Common myeloid progenitor, CD34-positive (primary cell): Measurements from ENCODE around the gene ACTL7B.
A peak's percentile ranks its signal among the peaks of the same experiment; 100 is the strongest.
"Not testable (repeated sequence)": the region's sequence is repeated elsewhere in the genome, so short reads cannot be mapped to it uniquely, and the experiment has no call there.

ENCODE experiments used
- CTCF ChIA-PET: fragments of 350-600 bp; sonication (Branson Sonifier 250); formaldehyde crosslinking; loops from one replicate; lab custom pipeline; 2021; ENCODE audit warnings: antibody characterized with exemption; lab: Charles Lee
- POLR2A ChIA-PET: fragments of 350-600 bp; sonication (Branson Sonifier 250); formaldehyde crosslinking; loops from one replicate; lab custom pipeline; 2021; ENCODE audit warnings: antibody characterized with exemption; lab: Charles Lee
- DNase-seq, 3 donors: peaks; one replicate each; pipeline versions ENCODE4 v3.0.0 to v3.0.0-alpha.2; 2013
- H3K27ac ChIP-seq, 2 experiments: 1 replicate in 1 of 2; 2 replicates in 1 of 2; pipeline ENCODE4 v1.7.0; 2013; ENCODE audit warnings: inconsistent platforms in 2 of 2, low read length in 2 of 2, mild to moderate bottlenecking in 2 of 2, low read depth in 1 of 2, moderate library complexity in 1 of 2; ENCODE audit not compliant: severe bottlenecking in 2 of 2, insufficient read depth in 1 of 2, poor library complexity in 1 of 2
- H3K27me3 ChIP-seq, 5 experiments: replicated peaks in 2 of 5; 1 replicate in 3 of 5; 2 replicates in 2 of 5; pipeline versions ENCODE4 v1.6.1 to v1.7.0; 2013; ENCODE audit warnings: low read length in 4 of 5, mild to moderate bottlenecking in 2 of 5, moderate library complexity in 2 of 5, inconsistent platforms in 1 of 5; ENCODE audit not compliant: insufficient read depth in 5 of 5, control insufficient read depth in 4 of 5
- H3K36me3 ChIP-seq, 4 experiments: 1 replicate in 2 of 4; 2 replicates in 2 of 4; pipeline versions ENCODE4 v1.6.1 to v1.7.0; 2013; ENCODE audit warnings: low read length in 3 of 4, control low read depth in 1 of 4, mild to moderate bottlenecking in 1 of 4; ENCODE audit not compliant: control insufficient read depth in 4 of 4, insufficient read depth in 4 of 4
- H3K4me1 ChIP-seq, 4 experiments: 1 replicate in 3 of 4; 2 replicates in 1 of 4; pipeline versions ENCODE4 v1.6.1 to v1.7.1; 2013; ENCODE audit warnings: low read length in 3 of 4, mild to moderate bottlenecking in 3 of 4, control low read depth in 1 of 4, inconsistent platforms in 1 of 4, moderate library complexity in 1 of 4; ENCODE audit not compliant: control insufficient read depth in 4 of 4, insufficient read depth in 4 of 4; ENCODE audit errors: control extremely low read depth in 1 of 4
- H3K4me3 ChIP-seq, 7 experiments: 1 replicate in 4 of 7; 2 replicates in 3 of 7; pipeline versions ENCODE4 v1.5.1 to v1.7.0; 2013; ENCODE audit warnings: mild to moderate bottlenecking in 7 of 7, low read length in 6 of 7, moderate library complexity in 6 of 7, inconsistent platforms in 2 of 7, low read depth in 2 of 7, control low read depth in 1 of 7; ENCODE audit not compliant: insufficient read depth in 4 of 7, control insufficient read depth in 1 of 7; ENCODE audit errors: extremely low read depth in 1 of 7
- H3K9me3 ChIP-seq, 5 experiments: 1 replicate in 4 of 5; 2 replicates in 1 of 5; pipeline versions ENCODE4 v1.6.1 to v1.7.1; 2013; ENCODE audit warnings: low read length in 4 of 5, mild to moderate bottlenecking in 2 of 5, inconsistent platforms in 1 of 5, low read depth in 1 of 5, moderate library complexity in 1 of 5; ENCODE audit not compliant: control insufficient read depth in 4 of 5, insufficient read depth in 2 of 5; ENCODE audit errors: control extremely low read depth in 1 of 5
- WGBS: methylation state at CpG from one replicate; pipeline ENCODE4 v1.1.5; 2013; ENCODE audit not compliant: insufficient coverage; 5-methylcytosine and 5-hydroxymethylcytosine counted together

Gene ACTL7B

GRCh38 chr9:108845947-108846346 is 9.8 kb downstream of the ACTL7B start:
- no peak overlapping the region for H3K27ac ChIP-seq
- DNase-seq, result no peak
- no peaks in the 10 kb centered on the region for H3K9me3 ChIP-seq
- no CpG with 5 or more reads among the region's 2 CpGs for WGBS
- ChIA-PET CTCF (no interaction called here), POLR2A (no interaction called here)
- peaks cover 5 to 15% (median 9%) of the 10 kb centered on the region in 4 experiments for H3K4me1 ChIP-seq
- H3K36me3 ChIP-seq, result no peaks in the 10 kb centered on the region
- H3K4me3 ChIP-seq, result no peak overlapping the region
- H3K27me3 ChIP-seq, result no peaks in the 10 kb centered on the region

DNA sequence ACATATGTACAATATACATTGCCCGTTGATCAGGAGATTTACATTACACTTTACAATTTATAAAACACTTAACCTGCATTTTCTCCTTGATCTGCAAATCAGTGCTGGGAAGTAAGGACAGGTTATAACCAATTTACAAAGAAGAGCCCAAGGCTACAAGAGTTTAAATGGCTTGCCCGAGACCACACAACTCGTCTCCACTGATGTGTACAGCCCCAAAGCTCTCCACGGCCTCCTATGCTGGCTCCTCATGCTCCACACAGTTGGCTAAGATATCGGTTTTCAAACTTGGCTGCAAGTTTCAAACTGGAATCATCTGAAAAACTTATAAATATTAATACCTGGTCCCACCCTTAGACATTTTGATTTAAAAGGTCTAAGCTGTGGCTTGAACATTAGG is 10.3 kb downstream of the ACTL7B start:
- WGBS, result 93% methylated on average over 3 of the region's 5 CpGs
- Histone ChIP-seq H3K36me3 (no peaks in the 10 kb centered on the region), H3K4me3 (no peak overlapping the region), H3K27ac (no peak overlapping the region), H3K4me1 (peaks cover 5 to 15% (median 9%) of the 10 kb centered on the region in 4 experiments), H3K27me3 (no peaks in the 10 kb centered on the region), H3K9me3 (no peaks in the 10 kb centered on the region)
- ChIA-PET POLR2A (no interaction called here), CTCF (no interaction called here)
- DNase-seq, result no peak

GRCh38 chr9:108844856-108845255 is 10.9 kb downstream of the ACTL7B start:
- H3K27me3 ChIP-seq, result no peaks in the 10 kb centered on the region
- H3K27ac ChIP-seq, result no peak overlapping the region
- H3K4me3 ChIP-seq, result no peak overlapping the region
- ChIA-PET POLR2A (no interaction called here), CTCF (no interaction called here)
- WGBS, result no CpG with 5 or more reads among the region's 2 CpGs
- peaks cover 5 to 15% (median 9%) of the 10 kb centered on the region in 4 experiments for H3K4me1 ChIP-seq
- no peak for DNase-seq
- no peaks in the 10 kb centered on the region for H3K9me3 ChIP-seq
- H3K36me3 ChIP-seq, result no peaks in the 10 kb centered on the region

DNA sequence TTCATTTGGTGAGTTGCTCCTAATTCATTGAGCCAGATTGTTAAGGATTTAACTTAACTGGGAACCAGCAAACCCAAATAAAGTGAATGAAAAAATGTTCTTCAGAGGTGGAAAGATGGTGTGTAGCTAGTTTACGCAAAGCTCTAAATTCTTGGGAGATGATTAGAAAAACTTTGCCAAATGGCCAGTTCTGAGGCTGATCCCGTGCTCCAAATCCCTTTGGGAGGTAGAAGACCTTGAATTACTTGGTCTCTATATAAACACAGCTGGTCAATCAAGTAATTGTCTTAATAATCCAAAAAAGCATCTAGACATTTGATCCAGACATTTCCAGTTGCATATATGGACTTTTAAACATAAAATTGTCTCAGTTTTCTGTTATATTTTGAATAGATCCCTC is 11.4 kb downstream of the ACTL7B start:
- CTCF ChIA-PET, result no interaction called here

GRCh38 chr9:108842610-108843295 is 13.0 kb downstream of the ACTL7B start:
- Histone ChIP-seq H3K4me3 (peak overlapping the region in 6 of 7 experiments; percentile 15 to 73 (median 46)), H3K4me1 (peaks cover 5 to 15% (median 8%) of the 10 kb centered on the region in 4 experiments), H3K9me3 (peaks cover 0 to 3% (median 0%) of the 10 kb centered on the region in 5 experiments), H3K36me3 (no peaks in the 10 kb centered on the region), H3K27me3 (no peaks in the 10 kb centered on the region), H3K27ac (no peak overlapping the region)
- POLR2A ChIA-PET, result no interaction called here
- CTCF ChIA-PET, result interaction anchor here (0.7 kb wide), 1 partner anchor 40 kb away, joined by 3 read pairs; no protein-coding TSS in a partner anchor
- peak; percentile 54 to 74 (median 72) for DNase-seq
- 2% methylated on average over 10 of the region's 16 CpGs for WGBS

More for the DNA sequence above, 11.4 kb downstream of the ACTL7B start:
- no peak overlapping the region for H3K4me3 ChIP-seq
- H3K9me3 ChIP-seq, result peaks cover 0 to 3% (median 0%) of the 10 kb centered on the region in 5 experiments
- 17% methylated on average over 1 of the region's 2 CpGs for WGBS
- POLR2A ChIA-PET, result no interaction called here
- H3K27me3 ChIP-seq, result no peaks in the 10 kb centered on the region
- H3K4me1 ChIP-seq, result peaks cover 5 to 15% (median 9%) of the 10 kb centered on the region in 4 experiments
- H3K27ac ChIP-seq, result no peak overlapping the region
- no peak for DNase-seq
- H3K36me3 ChIP-seq, result no peaks in the 10 kb centered on the region

GRCh38 chr9:108839561-108839960 is 16.2 kb downstream of the ACTL7B start:
- H3K9me3 ChIP-seq, H3K27me3 ChIP-seq, H3K4me3 ChIP-seq, H3K36me3 ChIP-seq, H3K27ac ChIP-seq, DNase-seq: not testable (repeated sequence)
- H3K4me1 ChIP-seq, result peaks cover 10 to 31% (median 24%) of the 10 kb centered on the region in 4 experiments
- ChIA-PET POLR2A (interaction anchor here (0.6 kb wide), 1 partner anchor 1046 kb away, joined by 3 read pairs; no protein-coding TSS in a partner anchor), CTCF (interaction anchor here (0.8 kb wide), 1 partner anchor 25 kb away, joined by 3 read pairs; no protein-coding TSS in a partner anchor)
- WGBS, result no CpG with 5 or more reads among the region's 5 CpGs

- no peak overlapping the region for H3K4me3 ChIP-seq
- H3K4me1 ChIP-seq, result peaks cover 8 to 30% (median 24%) of the 10 kb centered on the region in 4 experiments
- H3K36me3 ChIP-seq, result no peaks in the 10 kb centered on the region
- peaks cover 0 to 3% (median 0%) of the 10 kb centered on the region in 5 experiments for H3K9me3 ChIP-seq
- DNase-seq, result no peak
- ChIA-PET CTCF (interaction anchor here (1.3 to 2.8 kb wide), 2 partner anchors 24 to 46 kb away, joined by 3 to 7 read pairs; no protein-coding TSS in a partner anchor), POLR2A (no interaction called here)
- 96% methylated on average over 5 of the region's 6 CpGs for WGBS
- no peak overlapping the region for H3K27ac ChIP-seq
- H3K27me3 ChIP-seq, result no peaks in the 10 kb centered on the region
These were observed 17.8 kb downstream of the ACTL7B start for GRCh38 chr9:108838017-108838416.
